ENCODE measurements around the gene STRIP1. TPM values are rescaled to one million over a fixed set of nuclear protein-coding genes. Genes with fewer than 3 reads are reported as not detected.

Gene STRIP1
- total and polyA plus RNA-seq, 2 of the 8 experiments (the other 6 are each of a cell fraction or from before 2014, with no cell fraction given): 21.3 to 45.6 TPM

- ChIA-PET POLR2A (ENCODE audit: partially characterized antibody) (interaction anchor here (1.3 to 1.4 kb wide), 2 partner anchors 10 to 13 kb away, joined by 4 to 6 read pairs; partner anchors contain the start of gene STRIP1), CTCF (ENCODE audit: partially characterized antibody) (interaction anchor here (0.6 to 40.7 kb wide), 8 partner anchors 6 to 363 kb away, joined by 3 to 1450 read pairs (median 9); partner anchors contain the start of genes ALX3 and STRIP1)
- Histone ChIP-seq H3K23me2 (ENCODE audit: low read depth, low read length) (no peaks in the 10 kb centered on the region), H2AFZ (ENCODE audit: low read length) (no peak overlapping the region), H3K18ac (ENCODE audit: extremely low read depth, low read length) (no peak overlapping the region), H3K23ac (ENCODE audit: insufficient read length) (no peak overlapping the region), H4K20me1 (replicated peaks in 1 of 2; ENCODE audit: control insufficient read depth in 1 of 2, insufficient read depth in 2 of 2, low read length in 2 of 2) (peaks cover 1 to 12% of the 10 kb centered on the region in 2 experiments), H3K79me1 (ENCODE audit: low read depth, low read length) (no peaks in the 10 kb centered on the region; the same call in 1 of the 2 replicates), H2BK120ac (replicated peaks; ENCODE audit: low read depth, low read length) (no peak overlapping the region), H2BK15ac (ENCODE audit: low read length) (no peak overlapping the region), H2BK20ac (ENCODE audit: low read length) (no peak overlapping the region), H3K79me2 (ENCODE audit: control insufficient read depth in 1 of 2, insufficient read depth in 2 of 2, low read length in 2 of 2) (no peaks in the 10 kb centered on the region), H3K4ac (replicated peaks; ENCODE audit: insufficient read length, low read depth, low read length) (no peak overlapping the region), H3K4me1 (replicated peaks in 1 of 4; ENCODE audit: control insufficient read depth in 3 of 4, insufficient read depth in 4 of 4, low read length in 3 of 4) (no peaks in the 10 kb centered on the region), H3K4me2 (ENCODE audit: insufficient read depth in 1 of 2, low read depth in 2 of 2, low read length in 2 of 2) (no peak overlapping the region), H3K56ac (replicated peaks; ENCODE audit: insufficient read length, low read depth, low read length) (no peak overlapping the region), H3K4me3 (ENCODE audit: extremely low read depth in 1 of 4, insufficient read depth in 2 of 4, low read depth in 3 of 4, low read length in 4 of 4) (no peak overlapping the region), H3K14ac (ENCODE audit: insufficient read length) (no peak overlapping the region), H4K91ac (replicated peaks; ENCODE audit: insufficient read length, low read length) (no peak overlapping the region), H3K9ac (replicated peaks in 1 of 4; ENCODE audit: extremely low read depth in 1 of 4, low read depth in 3 of 4, low read length in 3 of 4) (no peak overlapping the region), H2BK5ac (ENCODE audit: low read depth, low read length) (no peak overlapping the region), H3K27me3 (replicated peaks in 1 of 4; ENCODE audit: control insufficient read depth in 3 of 4, extremely low read depth in 1 of 4, insufficient read depth in 3 of 4, low read length in 3 of 4) (no peaks in the 10 kb centered on the region), H3K36me3 (ENCODE audit: control insufficient read depth in 2 of 4, insufficient read depth in 4 of 4, low read length in 3 of 4) (peaks cover 53 to 92% (median 80%) of the 10 kb centered on the region in 4 experiments), H3K27ac (ENCODE audit: low read depth, low read length) (no peak overlapping the region), H4K8ac (ENCODE audit: extremely low read depth, insufficient read depth, low read length) (no peak overlapping the region), H2AK5ac (ENCODE audit: low read depth, low read length) (no peak overlapping the region), H4K5ac (ENCODE audit: insufficient read length, low read depth, low read length) (no peak overlapping the region), H2BK12ac (ENCODE audit: low read depth, low read length) (no peak overlapping the region), H3K9me3 (ENCODE audit: insufficient read depth in 2 of 2, low read depth in 1 of 2, low read length in 1 of 2) (no peaks in the 10 kb centered on the region)
- WGBS, 2 experiments (ENCODE audit: extremely low coverage in 1 of 2, insufficient coverage in 1 of 2, insufficient read length in 1 of 2, insufficient replicate concordance in 2 of 2, low coverage in 1 of 2, low lambda C conversion rate in 2 of 2, missing lambda C conversion rate in 1 of 2): 97% methylated on average over 5 of the region's 5 CpGs; no CpG with 5 or more reads in 1 of the 2 experiments
- DNase-seq (ENCODE audit: low read depth in 1 of 2, low spot score in 2 of 2) (no peak), FAIRE-seq (no peak)
- TF ChIP-seq KDM1A (IDR thresholded peaks at IDR 0.05; ENCODE audit: borderline replicate concordance, low read length) (no peak), EGR1 (IDR thresholded peaks at IDR 0.05; ENCODE audit: borderline replicate concordance, low read depth, low read length) (no peak), BACH1 (IDR thresholded peaks at IDR 0.05; ENCODE audit: low read length) (no peak), RXRA (IDR thresholded peaks at IDR 0.05; ENCODE audit: insufficient read depth, low read depth, low read length) (no peak), EP300 (IDR thresholded peaks at IDR 0.05; ENCODE audit: borderline replicate concordance in 1 of 2, low read depth in 2 of 2, low read length in 2 of 2) (no peak), SIN3A (conservative IDR thresholded peaks at IDR 0.05 in 1 of 2, IDR thresholded peaks at IDR 0.05 in 1 of 2; ENCODE audit: low read depth in 1 of 2, low read length in 2 of 2) (no peak), TAF7 (optimal IDR thresholded peaks at IDR 0.05; ENCODE audit: borderline replicate concordance, low read depth, low read length) (no peak), BRCA1 (IDR thresholded peaks at IDR 0.05; ENCODE audit: low read depth, low read length) (no peak), SUZ12 (IDR thresholded peaks at IDR 0.05; ENCODE audit: low read length) (no peak), NRF1 (IDR thresholded peaks at IDR 0.05; ENCODE audit: low read depth, low read length) (no peak), SP1 (IDR thresholded peaks at IDR 0.05; ENCODE audit: low read depth, low read length) (no peak)
- TF ChIP-seq, protein P1, sequence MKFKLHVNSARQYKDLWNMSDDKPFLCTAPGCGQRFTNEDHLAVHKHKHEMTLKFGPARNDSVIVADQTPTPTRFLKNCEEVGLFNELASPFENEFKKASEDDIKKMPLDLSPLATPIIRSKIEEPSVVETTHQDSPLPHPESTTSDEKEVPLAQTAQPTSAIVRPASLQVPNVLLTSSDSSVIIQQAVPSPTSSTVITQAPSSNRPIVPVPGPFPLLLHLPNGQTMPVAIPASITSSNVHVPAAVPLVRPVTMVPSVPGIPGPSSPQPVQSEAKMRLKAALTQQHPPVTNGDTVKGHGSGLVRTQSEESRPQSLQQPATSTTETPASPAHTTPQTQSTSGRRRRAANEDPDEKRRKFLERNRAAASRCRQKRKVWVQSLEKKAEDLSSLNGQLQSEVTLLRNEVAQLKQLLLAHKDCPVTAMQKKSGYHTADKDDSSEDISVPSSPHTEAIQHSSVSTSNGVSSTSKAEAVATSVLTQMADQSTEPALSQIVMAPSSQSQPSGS (IDR thresholded peaks at IDR 0.05; ENCODE audit: low read length): no peak
Observed at GRCh38 chr1:110048240-110048639, 13.8 kb downstream of the STRIP1 start.
